Measurements from ENCODE around the gene COPS6. TPM values are rescaled to one million over a fixed set of nuclear protein-coding genes. Genes with fewer than 3 reads are reported as not detected.

Gene COPS6
- total and polyA plus RNA-seq, 2 donors (not counting 1 experiment from before 2014, with no cell fraction given), result 76.5 to 79.6 TPM

GRCh38 chr7:100119970-100120732 lies 31.4 kb downstream of the COPS6 start:
- Histone ChIP-seq H3K36me3 (replicated peaks in 1 of 2; ENCODE audit: control extremely low read depth in 1 of 2, control insufficient read depth in 1 of 2, extremely low read depth in 1 of 2, insufficient read depth in 2 of 2, low read length in 1 of 2) (no peaks in the 10 kb centered on the region), H3K4me3 (ENCODE audit: control extremely low read depth in 1 of 5, extremely low read depth in 1 of 5, insufficient read depth in 1 of 5, low read depth in 2 of 5, low read length in 4 of 5) (peak overlapping the region; percentile 67 to 94 (median 92)), H3K4me2 (replicated peaks; ENCODE audit: low read depth, low read length, poor library complexity, severe bottlenecking) (peak overlapping the region; percentile 97), H3K79me2 (ENCODE audit: control insufficient read depth, insufficient read depth, low read length) (peaks cover 27% of the 10 kb centered on the region), H2AFZ (ENCODE audit: insufficient read depth, low read depth, low read length, poor library complexity, severe bottlenecking) (peak overlapping the region; percentile 96), H3K27ac (ENCODE audit: low read length in 2 of 2) (peak overlapping the region; percentile 93 to 97), H3K9me3 (ENCODE audit: control extremely low read depth in 1 of 3, control insufficient read depth in 2 of 3, insufficient read depth in 1 of 3, low read length in 2 of 3) (no peaks in the 10 kb centered on the region), H4K20me1 (ENCODE audit: control insufficient read depth, insufficient read depth, low read length, poor library complexity, severe bottlenecking) (no peaks in the 10 kb centered on the region), H3K9ac (ENCODE audit: low read length) (peak overlapping the region; percentile 93), H3K27me3 (replicated peaks in 1 of 4; ENCODE audit: control extremely low read depth in 1 of 4, control insufficient read depth in 3 of 4, insufficient read depth in 4 of 4, low read length in 3 of 4) (no peaks in the 10 kb centered on the region), H3K4me1 (ENCODE audit: control insufficient read depth in 2 of 2, insufficient read depth in 2 of 2, low read length in 2 of 2) (peaks cover 17 to 28% of the 10 kb centered on the region in 2 donors)
- TF ChIP-seq EZH2 (IDR thresholded peaks at IDR 0.05; ENCODE audit: borderline replicate concordance, insufficient read depth, low read depth, low read length, poor library complexity, severe bottlenecking), result no peak
- TF ChIP-seq CTCF (IDR thresholded peaks at IDR 0.05), result no peak
- ATAC-seq (ENCODE audit: low read depth) (peak; percentile 29), DNase-seq (no peak)
- Mint-ChIP-seq H3K9me3 (ENCODE audit: insufficient read depth) (no peaks in the 10 kb centered on the region), H3K27ac (peak overlapping the region; percentile 95), H3K4me3 (peak overlapping the region; percentile 98), H3K4me1 (peaks cover 38% of the 10 kb centered on the region), H3K27me3 (no peaks in the 10 kb centered on the region)
- intact Hi-C loops (cut with micrococcal nuclease), result loop anchor here (1.0 kb wide), 3 partner anchors 7 to 38 kb away; partner anchors contain the start of genes AP4M1 and MCM7
- ChIA-PET CTCF (interaction anchor here (1.0 to 2.2 kb wide), 3 partner anchors 11 to 18 kb away, joined by 3 to 8 read pairs (median 6); partner anchors contain the start of genes AP4M1 and MCM7), POLR2A (interaction anchor here (0.7 to 2.9 kb wide), 4 partner anchors 9 to 38 kb away, joined by 3 to 14 read pairs (median 3); partner anchors contain the start of genes AP4M1 and MCM7)
- 39% methylated on average over 13 of the region's 19 CpGs for WGBS (ENCODE audit: insufficient coverage)

- WGBS (ENCODE audit: insufficient coverage), result 63% methylated on average over 1 of the region's 1 CpG
- DNase-seq (no peak), ATAC-seq (ENCODE audit: low read depth) (no peak)
- Histone ChIP-seq H3K79me2 (ENCODE audit: control insufficient read depth, insufficient read depth, low read length) (peaks cover 32% of the 10 kb centered on the region), H3K27me3 (replicated peaks in 1 of 4; ENCODE audit: control extremely low read depth in 1 of 4, control insufficient read depth in 3 of 4, insufficient read depth in 4 of 4, low read length in 3 of 4) (no peaks in the 10 kb centered on the region), H3K9ac (ENCODE audit: low read length) (peak overlapping the region; percentile 93), H3K4me1 (ENCODE audit: control insufficient read depth in 2 of 2, insufficient read depth in 2 of 2, low read length in 2 of 2) (peaks cover 22 to 34% of the 10 kb centered on the region in 2 donors), H3K36me3 (replicated peaks in 1 of 2; ENCODE audit: control extremely low read depth in 1 of 2, control insufficient read depth in 1 of 2, extremely low read depth in 1 of 2, insufficient read depth in 2 of 2, low read length in 1 of 2) (no peaks in the 10 kb centered on the region), H2AFZ (ENCODE audit: insufficient read depth, low read depth, low read length, poor library complexity, severe bottlenecking) (no peak overlapping the region), H3K4me2 (replicated peaks; ENCODE audit: low read depth, low read length, poor library complexity, severe bottlenecking) (peak overlapping the region; percentile 97), H3K9me3 (ENCODE audit: control extremely low read depth in 1 of 3, control insufficient read depth in 2 of 3, insufficient read depth in 1 of 3, low read length in 2 of 3) (no peaks in the 10 kb centered on the region), H3K27ac (ENCODE audit: low read length in 2 of 2) (no peak overlapping the region), H3K4me3 (ENCODE audit: control extremely low read depth in 1 of 5, extremely low read depth in 1 of 5, insufficient read depth in 1 of 5, low read depth in 2 of 5, low read length in 4 of 5) (no peak overlapping the region), H4K20me1 (ENCODE audit: control insufficient read depth, insufficient read depth, low read length, poor library complexity, severe bottlenecking) (no peaks in the 10 kb centered on the region)
- no peak for TF ChIP-seq EZH2 (IDR thresholded peaks at IDR 0.05; ENCODE audit: borderline replicate concordance, insufficient read depth, low read depth, low read length, poor library complexity, severe bottlenecking)
- no peak for TF ChIP-seq CTCF (IDR thresholded peaks at IDR 0.05)
- CTCF ChIA-PET, result interaction anchor here (0.6 to 2.2 kb wide), 4 partner anchors 10 to 110 kb away, joined by 3 to 8 read pairs (median 3); no protein-coding TSS in a partner anchor
- Mint-ChIP-seq H3K4me1 (peaks cover 42% of the 10 kb centered on the region), H3K4me3 (peak overlapping the region; percentile 98), H3K27me3 (no peaks in the 10 kb centered on the region), H3K9me3 (ENCODE audit: insufficient read depth) (no peaks in the 10 kb centered on the region), H3K27ac (peak overlapping the region; percentile 95)
- POLR2A ChIA-PET, result interaction anchor here (0.6 to 2.9 kb wide), 4 partner anchors 9 to 114 kb away, joined by 3 to 14 read pairs (median 3); partner anchors contain the start of genes AP4M1 and MCM7
- intact Hi-C loops (cut with micrococcal nuclease), result no loop called here
Measured at GRCh38 chr7:100120733-100121036, 31.9 kb downstream of the COPS6 start.
